ENCODE results near the gene RASA3.
"Not testable (repeated sequence)": the region's sequence is repeated elsewhere in the genome, so short reads cannot be mapped to it uniquely, and the experiment has no call there.

RASA3 gene

GRCh38 chr13:114161644-114162532 is 29.5 kb upstream of the RASA3 start:
- Histone ChIP-seq H3K36me3 (ENCODE audit: insufficient read depth, low read length) (no peaks in the 10 kb centered on the region), H3K9ac (ENCODE audit: low read depth, low read length, poor library complexity, severe bottlenecking) (peak overlapping the region; percentile 6), H3F3A (ENCODE audit: low read depth) (peaks cover 5% of the 10 kb centered on the region; the same call in 1 of the 2 replicates), H3K79me2 (ENCODE audit: insufficient read depth, low read length) (no peaks in the 10 kb centered on the region), H2AFZ (ENCODE audit: low read length) (no peak overlapping the region), H3K9me3 (ENCODE audit: insufficient read depth, low read depth, low read length) (no peaks in the 10 kb centered on the region), H3K9me2 (replicated peaks; ENCODE audit: low read depth, low read length) (no peaks in the 10 kb centered on the region), H3K4me2 (ENCODE audit: low read depth, low read length, poor library complexity, severe bottlenecking) (peak overlapping the region; percentile 52), H4K20me1 (ENCODE audit: insufficient read depth, low read length, poor library complexity, severe bottlenecking) (no peaks in the 10 kb centered on the region), H3K4me1 (ENCODE audit: insufficient read depth, low read length, poor library complexity, severe bottlenecking) (peaks cover 60% of the 10 kb centered on the region), H3K4me3 (ENCODE audit: low read length, poor library complexity, severe bottlenecking) (peak overlapping the region; percentile 2), H3K27me3 (ENCODE audit: insufficient read depth, low read length, poor library complexity, severe bottlenecking) (no peaks in the 10 kb centered on the region)
- TF ChIP-seq CTCF (conservative IDR thresholded peaks at IDR 0.05; ENCODE audit: low read length) (no peak), EZH2phosphoT487 (IDR thresholded peaks at IDR 0.05; ENCODE audit: borderline replicate concordance) (no peak)

GRCh38 chr13:114161028-114161556 is 28.7 kb upstream of the RASA3 start:
- Histone ChIP-seq H3K27me3 (ENCODE audit: insufficient read depth, low read length, poor library complexity, severe bottlenecking) (no peaks in the 10 kb centered on the region), H2AFZ (ENCODE audit: low read length) (no peak overlapping the region), H3K4me3 (ENCODE audit: low read length, poor library complexity, severe bottlenecking) (no peak overlapping the region), H3K4me1 (ENCODE audit: insufficient read depth, low read length, poor library complexity, severe bottlenecking) (peaks cover 56% of the 10 kb centered on the region), H3K4me2 (ENCODE audit: low read depth, low read length, poor library complexity, severe bottlenecking) (no peak overlapping the region), H3K9me2 (replicated peaks; ENCODE audit: low read depth, low read length) (no peaks in the 10 kb centered on the region), H3K9ac (ENCODE audit: low read depth, low read length, poor library complexity, severe bottlenecking) (peak overlapping the region; percentile 6), H4K20me1 (ENCODE audit: insufficient read depth, low read length, poor library complexity, severe bottlenecking) (no peaks in the 10 kb centered on the region), H3K36me3 (ENCODE audit: insufficient read depth, low read length) (no peaks in the 10 kb centered on the region), H3K79me2 (ENCODE audit: insufficient read depth, low read length) (no peaks in the 10 kb centered on the region), H3K9me3 (ENCODE audit: insufficient read depth, low read depth, low read length) (no peaks in the 10 kb centered on the region), H3F3A (ENCODE audit: low read depth) (peaks cover 5% of the 10 kb centered on the region; the same call in 1 of the 2 replicates)
- TF ChIP-seq CTCF (conservative IDR thresholded peaks at IDR 0.05; ENCODE audit: low read length) (no peak), EZH2phosphoT487 (IDR thresholded peaks at IDR 0.05; ENCODE audit: borderline replicate concordance) (no peak)

- not testable (repeated sequence) for H3K9me3 ChIP-seq (ENCODE audit: insufficient read depth, low read depth, low read length); H3K27me3 ChIP-seq (ENCODE audit: insufficient read depth, low read length, poor library complexity, severe bottlenecking); H4K20me1 ChIP-seq (ENCODE audit: insufficient read depth, low read length, poor library complexity, severe bottlenecking); H3K9ac ChIP-seq (ENCODE audit: low read depth, low read length, poor library complexity, severe bottlenecking); H3K4me2 ChIP-seq (ENCODE audit: low read depth, low read length, poor library complexity, severe bottlenecking); H3K36me3 ChIP-seq (ENCODE audit: insufficient read depth, low read length); H3K79me2 ChIP-seq (ENCODE audit: insufficient read depth, low read length); H3K4me3 ChIP-seq (ENCODE audit: low read length, poor library complexity, severe bottlenecking); H3F3A ChIP-seq (ENCODE audit: low read depth); H2AFZ ChIP-seq (ENCODE audit: low read length); H3K9me2 ChIP-seq (replicated peaks; ENCODE audit: low read depth, low read length)
- H3K4me1 ChIP-seq (ENCODE audit: insufficient read depth, low read length, poor library complexity, severe bottlenecking): peaks cover 50% of the 10 kb centered on the region
These were observed 26.6 kb upstream of the RASA3 start for GRCh38 chr13:114158869-114159666.
